WERI-Rb-1 (cell line): ENCODE measurements around the gene UBE2G2.

Experiments
- DNase-seq: peaks from one replicate; pipeline ENCODE4 v3.0.0-alpha.2; 2020
- H3K27ac ChIP-seq: fragments of 250-450 bp; sonication (Bioruptor Pico); 2 replicates; pipeline ENCODE4 v1.5.1; 2020; ENCODE audit warnings: mild to moderate bottlenecking, moderate library complexity
- H3K27me3 ChIP-seq: fragments of 250-450 bp; sonication (Bioruptor Pico); 2 replicates; pipeline ENCODE4 v1.5.1; 2021; ENCODE audit warnings: mild to moderate bottlenecking, low read depth, moderate library complexity; ENCODE audit not compliant: insufficient read depth, severe bottlenecking
- H3K36me3 ChIP-seq: fragments of 250-450 bp; sonication (Bioruptor Pico); 2 replicates; pipeline ENCODE4 v1.5.1; 2020; ENCODE audit warnings: mild to moderate bottlenecking, moderate library complexity
- H3K4me3 ChIP-seq: 2 replicates; pipeline ENCODE4 v1.5.1; 2011; ENCODE audit warnings: low read depth, mild to moderate bottlenecking, control low read depth, low read length
- H3K9me3 ChIP-seq: fragments of 250-450 bp; sonication (Bioruptor Pico); 2 replicates; pipeline ENCODE4 v1.5.1; 2021; ENCODE audit warnings: mild to moderate bottlenecking, moderate library complexity; ENCODE audit not compliant: severe bottlenecking
- TF ChIP-seq, protein P1 (sequence below): IDR thresholded peaks from 2 replicates; pipeline ENCODE4 v1.5.1; 2011; ENCODE audit warnings: low read depth, mild to moderate bottlenecking, control low read depth, inconsistent platforms, low read length

The UBE2G2 gene

GRCh38 chr21:44842721-44843445 lies 41.3 kb upstream of the UBE2G2 start:
- H3K4me3 ChIP-seq: no peak overlapping the region
- H3K9me3 ChIP-seq: no peaks in the 10 kb centered on the region
- H3K27ac ChIP-seq: no peak overlapping the region
- DNase-seq: no peak
- H3K36me3 ChIP-seq: no peaks in the 10 kb centered on the region
- TF ChIP-seq, protein P1, sequence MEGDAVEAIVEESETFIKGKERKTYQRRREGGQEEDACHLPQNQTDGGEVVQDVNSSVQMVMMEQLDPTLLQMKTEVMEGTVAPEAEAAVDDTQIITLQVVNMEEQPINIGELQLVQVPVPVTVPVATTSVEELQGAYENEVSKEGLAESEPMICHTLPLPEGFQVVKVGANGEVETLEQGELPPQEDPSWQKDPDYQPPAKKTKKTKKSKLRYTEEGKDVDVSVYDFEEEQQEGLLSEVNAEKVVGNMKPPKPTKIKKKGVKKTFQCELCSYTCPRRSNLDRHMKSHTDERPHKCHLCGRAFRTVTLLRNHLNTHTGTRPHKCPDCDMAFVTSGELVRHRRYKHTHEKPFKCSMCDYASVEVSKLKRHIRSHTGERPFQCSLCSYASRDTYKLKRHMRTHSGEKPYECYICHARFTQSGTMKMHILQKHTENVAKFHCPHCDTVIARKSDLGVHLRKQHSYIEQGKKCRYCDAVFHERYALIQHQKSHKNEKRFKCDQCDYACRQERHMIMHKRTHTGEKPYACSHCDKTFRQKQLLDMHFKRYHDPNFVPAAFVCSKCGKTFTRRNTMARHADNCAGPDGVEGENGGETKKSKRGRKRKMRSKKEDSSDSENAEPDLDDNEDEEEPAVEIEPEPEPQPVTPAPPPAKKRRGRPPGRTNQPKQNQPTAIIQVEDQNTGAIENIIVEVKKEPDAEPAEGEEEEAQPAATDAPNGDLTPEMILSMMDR: no peak
- no peaks in the 10 kb centered on the region for H3K27me3 ChIP-seq

DNA sequence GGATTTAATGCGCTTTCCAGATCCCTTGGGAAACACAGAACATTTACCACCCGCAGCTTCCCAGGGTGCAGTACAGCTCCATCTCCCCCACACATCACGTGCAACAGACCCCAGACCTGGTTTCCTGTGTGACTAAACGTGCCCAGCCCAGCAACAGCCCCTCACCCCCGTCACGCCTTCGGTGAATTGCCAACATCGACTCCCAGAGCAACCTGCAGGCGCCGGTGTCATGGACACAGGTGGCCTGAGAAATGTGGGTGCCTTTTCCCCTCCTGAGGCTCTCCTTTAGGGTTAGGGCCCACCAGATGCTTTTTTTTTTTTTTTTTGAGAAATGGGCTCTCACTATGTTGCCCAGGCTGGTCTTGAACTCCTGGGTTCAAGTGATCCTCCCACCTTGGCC lies 40.5 kb upstream of the UBE2G2 start:
- TF ChIP-seq, protein P1: no peak
- Histone ChIP-seq H3K27me3 (no peaks in the 10 kb centered on the region), H3K27ac (no peak overlapping the region), H3K9me3 (no peaks in the 10 kb centered on the region), H3K36me3 (no peaks in the 10 kb centered on the region), H3K4me3 (no peak overlapping the region)
- DNase-seq: no peak

DNA sequence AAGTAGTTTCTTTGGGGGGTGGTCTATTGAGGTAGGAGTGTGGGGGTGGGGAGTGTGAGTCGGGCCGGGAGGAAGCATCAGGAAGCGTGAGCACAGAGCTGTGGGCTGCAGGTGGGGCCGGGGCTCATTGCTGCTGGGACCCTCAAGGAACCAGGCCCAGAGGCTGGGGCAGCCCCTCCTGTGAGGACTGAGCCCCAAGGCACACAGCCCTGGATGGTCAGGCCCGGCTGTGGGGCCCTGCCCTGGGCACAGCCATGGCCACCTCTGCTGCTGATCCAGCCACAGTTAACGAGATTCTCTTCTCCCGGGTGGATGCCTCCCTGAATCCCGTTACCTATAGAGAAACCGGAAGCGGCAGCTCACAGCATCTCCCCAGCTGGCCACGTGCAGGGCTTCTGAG lies 39.2 kb upstream of the UBE2G2 start:
- Histone ChIP-seq H3K4me3 (no peak overlapping the region), H3K9me3 (no peaks in the 10 kb centered on the region), H3K27me3 (no peaks in the 10 kb centered on the region), H3K36me3 (no peaks in the 10 kb centered on the region), H3K27ac (no peak overlapping the region)
- TF ChIP-seq, protein P1: no peak
- DNase-seq: no peak

DNA sequence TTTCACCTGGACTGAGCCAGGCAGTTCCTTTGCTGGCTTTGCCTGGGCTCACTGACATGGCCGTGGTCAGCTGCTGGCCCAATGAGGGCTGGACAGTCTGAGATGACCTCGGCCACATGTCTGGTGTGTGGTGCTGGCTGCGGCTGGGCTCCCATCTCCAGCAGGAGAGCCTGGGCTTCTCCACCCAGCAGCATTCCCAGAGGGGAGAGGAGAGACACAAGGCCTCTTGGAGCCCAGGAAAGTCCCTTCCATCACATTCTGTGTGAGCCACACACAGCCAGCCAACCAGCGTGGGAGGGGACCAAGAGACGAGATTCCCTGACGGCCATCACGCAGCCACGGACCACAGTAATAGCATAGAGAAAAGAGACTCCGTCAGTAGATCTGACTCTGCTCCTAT lies 37.3 kb upstream of the UBE2G2 start:
- Histone ChIP-seq H3K27ac (no peak overlapping the region), H3K27me3 (no peaks in the 10 kb centered on the region), H3K36me3 (no peaks in the 10 kb centered on the region), H3K9me3 (no peaks in the 10 kb centered on the region), H3K4me3 (no peak overlapping the region)
- TF ChIP-seq, protein P1: no peak
- DNase-seq: no peak

DNA sequence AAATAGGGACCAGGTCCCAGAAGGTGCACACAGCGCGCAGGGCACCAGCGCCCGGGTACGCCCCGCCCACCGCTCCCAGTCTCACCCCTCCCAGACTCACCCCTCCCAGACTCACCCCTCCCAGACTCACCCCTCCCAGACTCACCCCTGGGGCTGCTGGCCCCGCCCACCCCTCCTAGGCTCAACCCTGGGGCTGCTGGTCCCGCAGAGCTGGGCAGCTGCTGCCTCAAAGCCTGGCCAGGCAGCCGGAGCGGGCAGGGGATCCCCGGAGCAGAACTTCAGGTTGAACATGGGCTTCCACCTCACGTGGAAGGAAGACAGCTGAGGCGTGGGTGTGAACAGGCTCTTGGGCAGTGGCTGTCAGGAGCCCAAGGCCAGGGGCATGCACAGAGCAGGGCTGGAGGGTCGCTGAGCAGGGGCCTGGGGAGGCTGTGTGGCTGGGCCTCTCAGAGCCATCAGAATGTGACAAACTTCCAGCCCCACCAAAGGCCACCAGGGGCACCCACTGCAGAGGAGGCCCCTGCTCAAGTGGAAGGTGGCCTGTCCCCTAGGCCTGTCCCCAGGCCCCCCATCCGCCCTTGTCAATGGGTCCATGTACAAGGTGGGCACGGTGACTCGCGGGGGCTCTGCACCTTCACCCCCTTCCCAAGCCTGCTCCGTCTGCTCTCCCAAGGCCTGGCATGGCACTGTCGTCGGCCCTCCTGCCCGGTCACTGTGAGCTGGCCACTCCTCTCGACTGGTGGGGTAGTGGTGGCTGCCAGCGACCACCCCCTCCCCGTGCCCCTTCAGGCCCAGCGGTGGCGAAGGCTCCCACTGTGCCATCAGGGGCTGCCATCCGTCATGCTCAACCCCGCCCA lies 36.6 kb upstream of the UBE2G2 start:
- H3K27me3 ChIP-seq: no peaks in the 10 kb centered on the region
- no peaks in the 10 kb centered on the region for H3K36me3 ChIP-seq
- no peaks in the 10 kb centered on the region for H3K9me3 ChIP-seq
- TF ChIP-seq, protein P1: peak; percentile 30; the same call in 1 of the 2 replicates
- H3K4me3 ChIP-seq: no peak overlapping the region
- DNase-seq: peak; percentile 54
- no peak overlapping the region for H3K27ac ChIP-seq
